GM18526 (cell line): ENCODE results near the gene OR52E6.

Experiments used
- POLR2A ChIP-seq: IDR thresholded peaks from 3 replicates; pipeline ENCODE4 v1.6.1; 2011; ENCODE audit not compliant: insufficient read length; ENCODE audit errors: extremely low read depth

OR52E6 gene

DNA sequence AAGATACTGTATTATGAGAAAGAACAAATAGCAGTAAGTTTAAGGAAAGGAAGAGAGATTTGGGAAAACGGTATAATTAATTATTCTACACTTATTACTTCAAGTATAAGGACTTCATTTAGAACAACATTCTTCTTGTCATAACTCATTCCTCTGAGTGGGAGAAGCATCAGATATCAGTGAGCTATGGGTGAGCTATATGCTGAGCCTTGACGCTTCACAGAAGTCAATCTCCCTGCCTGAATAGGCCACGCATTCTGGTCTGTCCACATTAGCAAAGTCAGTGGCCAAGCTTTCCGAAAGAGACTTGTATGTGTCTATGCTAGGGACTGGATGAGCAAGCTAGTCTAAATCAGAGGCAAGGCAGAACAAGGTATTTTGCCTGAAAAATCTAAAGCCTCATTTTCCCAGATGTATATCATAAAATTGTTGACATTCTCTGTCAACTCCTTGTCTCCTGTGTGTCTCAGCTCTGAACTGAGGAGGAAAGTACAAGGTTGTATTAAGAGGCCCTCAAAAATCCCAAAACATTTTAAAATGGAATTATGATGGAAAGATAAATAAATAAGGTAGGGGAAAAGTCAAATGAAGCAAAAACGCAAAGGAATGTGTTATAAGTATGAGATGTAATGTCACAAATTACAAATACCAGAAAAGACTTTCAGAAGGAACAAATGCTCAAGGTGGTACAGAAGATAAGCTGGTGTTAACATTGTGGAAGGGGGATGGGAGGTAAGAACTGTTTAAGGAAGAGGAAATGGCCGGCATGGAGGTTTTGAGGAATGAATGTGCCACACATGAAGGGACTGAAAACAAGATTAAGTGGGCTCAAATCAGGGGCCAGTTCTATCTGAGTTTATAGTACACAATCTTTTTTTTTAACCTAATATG lies 31.5 kb downstream of the OR52E6 start:
- TF ChIP-seq POLR2A, result no peak

DNA sequence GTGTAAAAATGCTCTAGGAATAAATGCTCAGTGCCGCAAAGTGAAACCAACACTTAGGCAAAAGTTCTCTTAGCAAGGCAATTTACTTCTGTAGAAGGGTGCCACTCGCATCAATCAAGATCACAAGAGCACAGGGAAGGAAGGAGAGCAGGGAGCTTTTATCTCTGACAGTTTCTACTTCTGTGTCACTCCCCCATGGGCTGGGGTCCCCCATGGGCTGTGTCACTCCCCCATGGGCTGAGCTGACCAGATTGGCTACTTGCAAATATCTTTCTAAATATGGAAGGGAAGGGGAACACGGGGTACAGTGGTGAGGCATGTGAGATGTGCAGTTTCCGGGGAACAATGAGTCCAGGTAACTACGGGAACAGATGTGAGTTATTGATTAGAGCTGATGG lies 32.6 kb downstream of the OR52E6 start:
- TF ChIP-seq POLR2A, result no peak

DNA sequence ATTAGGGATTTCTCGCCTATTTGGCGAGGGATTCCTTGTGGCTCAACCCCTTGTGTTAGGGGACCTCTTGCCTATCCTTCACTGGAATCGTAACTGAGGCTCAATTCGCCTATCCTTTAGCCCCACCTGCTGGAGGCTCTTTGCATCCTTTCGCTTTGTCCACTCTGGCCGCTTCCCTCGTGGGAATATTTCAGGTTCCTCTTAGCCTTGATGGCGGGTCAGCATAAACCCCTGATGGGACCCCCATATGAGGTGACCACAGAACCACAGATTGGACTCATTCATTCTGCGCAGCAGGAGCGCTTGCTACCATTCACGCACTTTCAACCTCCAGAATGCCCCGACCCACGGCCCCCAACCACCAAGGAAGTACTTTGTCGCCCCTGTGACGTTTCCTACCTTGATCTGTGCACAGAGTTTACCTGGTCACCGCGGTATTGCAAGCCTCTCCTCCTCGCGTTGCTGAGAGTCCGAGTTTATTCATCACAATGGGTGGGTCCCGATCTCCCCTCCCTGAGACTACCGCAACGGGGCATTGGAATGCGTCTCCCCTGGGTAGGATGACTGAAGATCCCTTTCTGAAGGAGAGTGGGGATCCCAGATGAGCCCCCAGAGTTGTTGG lies 33.1 kb downstream of the OR52E6 start, which contains the start of gene OR52N2:
Gene OR52N2, plus strand, starts transcription at position 425 of the 622 bp plus-strand sequence. CDS start 11,412 bp downstream, outside the sequence.
- TF ChIP-seq POLR2A, result no peak

DNA sequence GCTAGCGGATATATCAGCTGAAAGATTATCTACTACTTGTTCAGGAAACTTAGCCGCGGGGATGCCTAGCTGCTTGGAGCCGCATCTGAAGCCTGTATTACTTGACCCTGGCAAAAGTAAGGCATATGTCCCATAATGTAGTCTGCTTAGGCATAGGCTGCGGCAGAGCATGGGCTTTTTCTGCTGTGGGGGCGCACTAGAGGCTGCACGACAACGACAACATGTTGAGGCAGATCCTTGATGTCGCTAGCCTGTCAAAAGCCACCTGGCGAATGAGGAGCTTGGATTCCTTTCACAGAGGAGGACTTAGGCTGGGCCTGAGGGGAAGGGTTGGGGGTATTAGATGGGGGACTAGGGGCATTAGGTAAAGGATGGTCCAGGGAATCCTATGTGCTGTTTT lies 34.1 kb downstream of the OR52E6 start:
- TF ChIP-seq POLR2A, result no peak

DNA sequence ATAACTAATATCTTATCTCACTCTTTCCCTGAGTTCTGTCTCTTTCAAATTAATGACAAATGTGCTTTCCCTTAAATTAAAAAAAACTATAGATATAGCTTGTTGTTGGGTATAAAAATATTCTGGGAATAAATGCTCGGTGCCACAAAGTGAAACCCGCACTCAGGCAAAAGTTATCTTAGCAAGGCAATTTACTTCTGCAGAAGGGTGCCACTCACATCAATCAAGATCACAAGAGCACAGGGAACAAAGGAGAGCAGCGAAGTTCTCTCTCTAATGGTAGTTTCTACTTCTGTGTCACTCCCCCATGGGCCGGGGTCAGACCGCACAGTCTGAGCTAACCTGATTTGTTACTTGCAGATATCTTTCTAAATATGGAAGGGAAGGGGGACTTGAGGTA lies 37.7 kb downstream of the OR52E6 start:
- no peak for TF ChIP-seq POLR2A

DNA sequence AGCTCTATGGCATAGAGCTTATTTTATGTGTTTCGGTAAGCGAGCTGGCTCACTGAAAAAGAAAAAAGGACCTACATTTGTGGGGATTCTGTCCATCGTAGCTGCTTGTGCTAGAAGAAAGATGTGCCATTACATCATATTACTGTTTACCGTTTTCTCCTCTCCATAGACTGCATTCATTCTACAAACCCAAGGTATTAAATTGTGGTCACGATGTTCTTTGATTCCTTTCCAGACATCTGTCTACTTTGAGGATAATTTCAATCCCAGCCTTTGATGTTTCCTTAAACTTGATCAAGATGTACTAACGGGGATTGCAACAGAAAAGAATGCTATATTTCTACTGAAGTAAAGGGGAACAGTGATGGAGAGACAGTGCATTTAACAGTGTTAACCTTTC lies 45.2 kb downstream of the OR52E6 start:
- no peak for TF ChIP-seq POLR2A

DNA sequence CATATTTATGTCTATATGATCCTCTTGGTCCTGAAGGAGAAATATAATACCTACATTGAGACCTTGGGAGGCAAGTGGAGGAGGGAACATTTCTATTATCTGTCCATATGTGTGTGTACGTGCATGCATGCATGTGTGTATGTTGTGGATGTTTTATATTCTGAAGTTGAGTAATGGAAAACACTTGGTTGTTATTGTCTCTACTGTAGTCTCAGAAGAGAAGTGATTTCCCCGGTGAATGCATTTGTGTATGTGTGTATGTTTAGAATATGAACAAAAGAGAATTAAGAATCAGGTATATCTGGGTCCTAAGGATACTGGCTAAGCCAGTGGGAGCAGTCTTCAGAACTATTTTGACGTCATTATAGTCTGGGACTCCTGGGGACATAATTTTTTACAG lies 50.5 kb downstream of the OR52E6 start, which contains the start of gene OR52N1:
Gene OR52N1, minus strand, starts transcription at position 101 of the 400 bp plus-strand sequence. CDS start 2,449 bp downstream, outside the sequence.
- TF ChIP-seq POLR2A, result no peak
